GM18909 (cell line): ENCODE measurements around the gene GPR157.
"Not testable (repeated sequence)": the region's sequence is repeated elsewhere in the genome, so short reads cannot be mapped to it uniquely, and the experiment has no call there.

ENCODE experiments used
- ATAC-seq: cut with Tn5 transposase; IDR thresholded peaks from one replicate; pipeline ENCODE4 v1.9.1; 2021; ENCODE audit warnings: mild to moderate bottlenecking; ENCODE audit not compliant: unreplicated experiment, poor library complexity

Gene GPR157

GRCh38 chr1:9120312-9120958 is 8.5 kb downstream of the GPR157 start:
- no peak for ATAC-seq

GRCh38 chr1:9119745-9120144 is 9.2 kb downstream of the GPR157 start:
- ATAC-seq, result no peak

DNA sequence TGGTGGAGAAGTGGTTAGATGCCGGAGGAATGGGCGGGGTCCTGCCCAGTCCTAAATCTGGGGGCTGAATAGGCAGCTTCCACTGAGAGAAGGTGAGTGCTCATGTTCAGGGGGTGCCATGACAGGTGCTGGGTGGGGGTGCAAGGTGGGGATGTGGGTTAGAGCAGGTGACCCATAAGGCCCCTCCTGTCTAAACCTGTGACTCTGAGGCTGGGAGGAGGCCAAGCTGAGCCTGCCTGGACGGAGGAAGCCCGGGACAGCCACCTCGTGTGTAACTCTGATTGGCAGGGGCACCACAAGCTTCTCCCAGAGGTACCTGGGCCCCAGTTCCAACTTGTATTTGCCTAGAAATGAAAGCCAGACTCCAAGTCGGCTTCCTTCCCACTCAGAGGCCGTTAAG is 10.7 kb downstream of the GPR157 start:
- ATAC-seq, result no peak

GRCh38 chr1:9115351-9116205 is 13.3 kb downstream of the GPR157 start:
- no peak for ATAC-seq

GRCh38 chr1:9112961-9113880 is 15.7 kb downstream of the GPR157 start:
- ATAC-seq, result no peak

DNA sequence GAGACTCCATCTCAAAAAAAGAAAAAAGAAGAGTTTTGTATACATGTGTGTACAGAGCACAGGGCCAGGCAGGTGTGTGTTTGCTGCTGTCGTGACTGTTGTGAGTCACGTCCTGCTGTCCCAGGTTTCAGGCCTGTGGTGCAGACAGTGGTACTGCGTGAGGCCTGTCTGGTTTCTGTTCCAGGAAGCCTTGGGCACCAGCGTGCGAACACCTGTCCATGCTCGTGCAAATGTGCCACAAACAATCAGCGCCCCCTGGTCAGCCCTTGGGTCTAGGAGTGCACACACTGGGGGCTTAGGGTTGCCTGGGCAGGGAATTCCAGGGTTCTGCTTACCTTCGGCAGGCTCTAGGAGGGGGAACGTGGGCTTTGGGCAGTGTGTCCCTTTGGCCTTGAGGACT is 16.9 kb downstream of the GPR157 start:
- ATAC-seq, result no peak

DNA sequence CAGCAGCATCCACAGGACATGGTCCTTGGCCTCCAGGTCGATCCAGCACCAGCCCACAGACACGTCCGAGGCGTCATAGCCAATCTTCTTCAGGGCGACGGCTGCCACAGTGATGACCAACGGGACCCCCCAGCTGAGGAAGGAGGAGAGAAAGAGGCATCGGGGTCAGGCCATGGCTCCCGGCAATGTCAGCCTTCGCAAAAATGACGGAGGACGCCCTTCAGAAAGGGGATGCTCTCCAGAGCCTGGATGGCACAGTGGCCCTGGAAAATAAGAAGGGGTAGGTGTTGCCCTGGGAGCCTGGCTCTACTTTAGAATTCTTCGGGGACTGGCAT is 17.6 kb downstream of the GPR157 start:
- ATAC-seq, result no peak

- no peak for ATAC-seq
Observed at GRCh38 chr1:9110669-9111356, 18.1 kb downstream of the GPR157 start.

GRCh38 chr1:9108056-9108665 is 20.7 kb downstream of the GPR157 start:
- ATAC-seq, result no peak

DNA sequence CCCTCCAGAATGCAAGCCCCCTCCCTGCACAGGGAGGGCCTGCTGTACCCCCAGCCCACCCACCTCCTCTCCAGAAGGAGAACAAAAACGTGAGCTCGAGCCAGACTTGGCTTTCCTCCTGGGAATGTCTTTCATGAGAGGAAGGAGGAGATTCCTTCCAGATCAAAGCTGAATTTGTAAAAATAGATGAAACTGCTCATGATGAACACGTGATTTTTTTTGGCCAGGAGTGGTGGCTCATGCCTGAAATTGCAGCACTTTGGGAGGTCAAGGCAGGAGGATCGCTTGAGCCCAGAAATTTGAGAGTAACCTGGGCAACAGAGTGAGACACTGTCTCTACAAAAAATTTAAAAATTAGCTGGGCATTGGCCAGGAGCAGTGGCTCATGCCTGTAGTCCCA is 21.8 kb downstream of the GPR157 start:
- no peak for ATAC-seq

GRCh38 chr1:9106286-9106685 is 22.6 kb downstream of the GPR157 start:
- no peak for ATAC-seq

GRCh38 chr1:9105336-9105867 is 23.5 kb downstream of the GPR157 start:
- ATAC-seq, result no peak

GRCh38 chr1:9101510-9102146 is 27.3 kb downstream of the GPR157 start:
- no peak for ATAC-seq

GRCh38 chr1:9100471-9101043 is 28.3 kb downstream of the GPR157 start:
- no peak for ATAC-seq

DNA sequence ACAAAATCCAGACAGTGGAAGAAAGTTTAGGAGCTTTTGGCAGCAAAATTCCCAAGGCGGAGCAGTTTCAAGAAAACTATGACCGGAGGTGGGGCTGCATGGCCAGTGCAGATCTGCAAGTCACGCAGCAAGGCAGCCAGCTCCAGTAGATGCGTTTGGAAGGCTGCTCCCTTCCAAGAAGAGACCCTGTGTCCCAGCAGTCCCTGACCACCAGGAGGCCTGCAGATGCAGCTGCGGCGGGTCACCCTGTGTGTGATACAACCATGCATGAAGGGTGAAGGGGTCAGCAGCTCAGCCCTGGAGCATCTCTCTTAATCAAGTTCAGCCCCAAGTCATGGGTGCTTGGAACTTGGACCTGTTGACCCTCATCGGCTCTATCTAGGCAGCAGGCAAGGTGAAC is 29.3 kb downstream of the GPR157 start:
- no peak for ATAC-seq

DNA sequence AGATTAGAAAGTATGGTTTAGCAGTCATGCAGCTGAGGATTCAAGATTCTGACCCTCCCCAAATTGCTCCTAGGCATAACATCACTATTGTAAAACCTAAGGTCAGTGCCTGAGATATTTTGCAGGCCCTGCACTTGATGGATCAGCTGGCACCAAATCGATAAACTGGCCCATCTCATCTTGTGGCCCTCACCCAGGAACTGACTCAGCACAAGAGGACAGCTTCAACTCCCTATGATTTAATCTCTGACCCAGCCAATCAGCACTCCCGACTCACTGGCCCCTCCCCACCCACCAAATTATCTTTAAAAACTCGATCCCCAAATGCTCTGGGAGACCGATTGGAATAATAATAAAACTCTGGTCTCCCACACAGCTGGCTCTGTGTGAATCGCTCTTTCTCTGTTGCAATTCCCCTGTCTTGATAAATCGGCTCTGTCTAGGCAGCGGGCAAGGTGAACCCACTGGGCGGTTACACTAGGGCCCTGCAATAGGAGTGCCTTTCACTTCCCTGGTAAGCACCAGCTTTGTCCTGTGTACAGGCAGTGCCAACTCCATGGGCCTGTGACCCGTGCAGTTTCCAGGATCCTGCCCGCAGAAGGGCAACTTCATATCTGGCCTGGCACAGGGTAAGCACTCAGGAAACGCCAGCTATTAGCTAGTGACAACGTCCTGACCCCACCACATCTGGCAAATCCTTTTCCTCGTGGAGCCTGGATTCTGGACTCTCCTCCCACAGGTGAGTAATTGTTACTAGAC is 30.8 kb downstream of the GPR157 start:
- ATAC-seq, result no peak

- no peak for ATAC-seq
Observed at GRCh38 chr1:9095818-9096217, 33.1 kb downstream of the GPR157 start.

- ATAC-seq, result not testable (repeated sequence)
Observed at GRCh38 chr1:9093996-9094595, 34.8 kb downstream of the GPR157 start.
